NCI-H2196 (cell line): Measurements from ENCODE around the gene SEMA7A.

ENCODE experiments used
- DNase-seq: peaks from one replicate; lab custom pipeline; 2025; ENCODE audit not compliant: unreplicated experiment; lab: John Stamatoyannopoulos, UW

SEMA7A gene

DNA sequence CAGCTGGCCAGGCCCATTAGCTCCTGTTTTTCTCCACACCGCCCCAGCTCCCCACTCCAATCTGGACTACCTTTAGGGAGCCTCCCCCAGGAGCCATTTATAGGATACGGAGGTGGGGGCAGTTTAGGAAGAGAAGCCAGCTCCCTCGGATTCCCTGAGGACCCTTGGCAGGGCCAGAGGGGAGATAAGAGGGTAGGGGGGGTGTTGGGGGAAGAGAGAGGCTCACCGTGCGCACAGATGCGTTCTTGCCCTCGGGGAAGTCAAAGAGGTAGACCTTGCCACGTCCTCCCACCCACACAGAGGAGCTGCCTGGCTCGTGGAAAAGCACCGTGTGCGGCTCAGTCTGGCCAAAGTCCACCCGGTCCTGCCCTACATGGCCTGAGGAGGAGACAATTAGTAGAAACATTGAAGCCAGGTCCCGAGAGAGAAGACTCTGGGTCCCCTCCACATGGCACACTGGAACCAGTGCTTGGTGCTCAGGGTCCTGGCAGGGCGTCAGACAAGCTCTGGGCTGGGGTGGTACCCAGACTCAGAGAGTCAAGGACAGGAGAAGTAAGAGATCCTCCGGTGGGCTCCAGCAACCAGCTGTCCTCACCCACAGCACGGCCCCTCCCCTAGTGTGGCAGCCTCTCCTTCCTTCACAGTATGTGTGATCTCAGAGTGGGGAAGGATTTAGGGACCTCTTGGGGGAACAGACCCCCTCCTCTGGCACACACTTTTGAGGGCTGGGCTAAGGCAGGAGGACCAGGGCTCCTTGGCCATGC is 15.0 kb downstream of the SEMA7A start:
- DNase-seq, result no peak

GRCh38 chr15:74417670-74418069 is 16.1 kb downstream of the SEMA7A start:
- no peak for DNase-seq

DNA sequence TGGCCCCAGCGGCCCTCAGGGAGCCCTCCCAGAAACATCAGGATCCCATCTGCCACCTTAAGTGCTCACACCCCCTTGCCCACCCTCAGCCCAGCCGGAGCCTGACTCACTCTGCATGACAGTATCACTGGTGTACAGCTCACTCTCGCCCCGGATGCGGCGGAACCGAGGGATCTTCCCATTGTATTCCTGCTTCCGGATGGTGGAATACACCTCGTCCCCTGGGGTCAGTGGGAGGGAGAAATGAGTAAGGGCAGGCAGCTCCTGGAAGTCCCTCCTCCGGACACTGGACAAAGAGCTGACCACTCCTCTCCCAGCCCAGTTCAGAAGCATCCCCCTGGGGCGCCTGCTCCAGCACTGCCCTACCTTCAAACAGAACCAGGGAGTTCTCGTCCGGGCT is 16.5 kb downstream of the SEMA7A start:
- no peak for DNase-seq

GRCh38 chr15:74415966-74416916 is 17.5 kb downstream of the SEMA7A start:
- no peak for DNase-seq

DNA sequence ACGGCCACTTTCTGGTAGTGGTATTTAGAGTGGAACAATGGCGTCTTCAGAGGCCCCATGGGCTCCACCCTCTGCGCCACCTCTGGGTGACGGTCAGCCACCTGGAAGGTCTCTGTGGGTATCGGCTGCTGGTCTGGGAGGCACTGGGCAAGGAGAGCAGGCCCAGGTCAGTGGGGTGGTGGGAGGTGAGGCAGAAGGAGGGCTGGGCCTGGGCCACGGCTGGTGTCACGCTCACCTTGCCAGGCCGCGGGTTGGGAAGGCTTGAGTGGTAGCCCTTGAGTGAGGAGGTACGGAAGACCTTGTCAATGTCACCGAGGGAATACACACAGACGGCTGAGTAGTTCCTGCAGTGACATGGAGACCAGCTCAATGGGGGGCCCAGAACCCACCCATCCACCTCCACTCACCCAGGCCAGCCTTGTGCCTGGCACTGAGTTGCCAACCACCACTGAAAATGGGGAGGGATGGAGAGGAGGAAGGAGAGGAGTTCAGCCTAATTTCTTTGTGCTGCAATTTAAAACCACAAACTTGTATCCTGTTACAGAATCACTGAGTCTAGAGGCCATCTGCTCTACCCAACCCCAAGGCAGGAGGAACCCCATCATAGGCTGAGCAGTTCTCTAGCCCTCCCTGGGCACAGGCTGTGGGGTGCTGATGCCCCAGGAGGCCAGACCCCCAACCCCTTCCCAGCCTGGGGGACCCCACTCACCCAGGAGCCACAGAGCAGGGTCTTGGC is 19.0 kb downstream of the SEMA7A start:
- no peak for DNase-seq

GRCh38 chr15:74414081-74414580 is 19.6 kb downstream of the SEMA7A start:
- DNase-seq, result no peak

- no peak for DNase-seq
These were observed 20.2 kb downstream of the SEMA7A start for GRCh38 chr15:74413350-74414080.

- DNase-seq, result no peak
These were observed 21.6 kb downstream of the SEMA7A start for GRCh38 chr15:74412159-74412558.

DNA sequence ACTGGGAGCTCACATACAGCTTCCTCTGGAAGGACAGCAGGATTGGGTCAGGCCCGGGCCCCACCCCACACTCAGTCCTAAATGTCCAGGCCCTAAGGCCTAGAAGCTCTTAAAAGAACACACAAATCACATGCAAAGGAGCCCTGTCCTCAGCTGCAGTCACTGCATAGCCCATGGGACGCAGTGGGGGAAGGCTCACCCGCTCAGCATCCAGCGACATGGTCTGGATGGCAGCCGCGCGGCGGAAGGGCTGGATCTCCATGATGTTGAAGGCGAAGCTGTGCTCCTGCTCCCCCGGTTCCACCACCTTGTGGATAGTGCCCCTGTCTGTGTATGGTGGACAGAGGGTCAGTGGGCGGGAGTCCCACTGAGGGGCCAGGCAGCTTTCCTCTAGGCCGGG is 22.1 kb downstream of the SEMA7A start:
- DNase-seq, result no peak

DNA sequence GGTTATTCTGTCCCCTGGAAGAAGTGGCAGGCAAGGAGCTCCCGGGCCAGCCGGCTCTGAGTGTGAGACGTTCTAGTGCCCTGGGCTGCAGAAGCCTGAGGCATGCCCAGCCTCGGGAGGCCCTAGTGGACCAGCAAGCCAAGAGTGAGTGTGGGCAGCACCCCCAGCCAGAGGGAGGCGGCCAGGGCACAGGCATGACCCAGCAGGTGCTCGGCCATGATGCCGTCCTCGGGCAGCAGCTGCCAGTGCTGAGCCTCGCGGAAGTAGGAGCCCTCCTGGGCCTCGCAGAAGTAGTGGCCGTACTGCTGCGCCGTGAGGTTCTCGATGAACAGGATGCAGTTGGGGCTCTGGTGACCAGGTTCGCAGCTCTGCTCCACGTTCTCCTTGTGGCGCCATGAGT is 23.3 kb downstream of the SEMA7A start:
- no peak for DNase-seq

GRCh38 chr15:74409225-74409624 is 24.5 kb downstream of the SEMA7A start:
- DNase-seq, result no peak

- DNase-seq, result no peak
These were observed 24.9 kb downstream of the SEMA7A start for GRCh38 chr15:74408815-74409214.

DNA sequence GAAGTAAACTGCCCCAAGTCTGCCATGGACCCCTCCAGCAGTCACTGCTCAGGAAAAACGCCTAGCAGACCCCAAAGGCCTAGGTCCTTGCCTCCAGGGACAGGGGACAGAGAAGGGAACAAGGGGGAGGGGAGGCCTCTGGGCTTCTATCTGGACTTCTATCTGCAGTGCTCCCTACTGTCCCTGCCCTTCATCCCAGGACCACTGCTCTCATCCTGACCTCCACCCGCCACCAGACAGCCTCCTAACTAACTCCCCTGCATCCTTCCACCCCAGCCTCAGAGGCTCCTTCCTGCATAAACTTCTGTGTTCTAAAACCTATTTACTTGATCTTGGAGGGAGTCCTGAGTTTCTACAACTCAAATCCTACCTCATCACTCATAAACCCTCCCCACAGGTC is 25.4 kb downstream of the SEMA7A start:
- DNase-seq, result no peak

- no peak for DNase-seq
These were observed 26.6 kb downstream of the SEMA7A start for GRCh38 chr15:74406992-74407705.

GRCh38 chr15:74406517-74406916 is 27.2 kb downstream of the SEMA7A start:
- no peak for DNase-seq

GRCh38 chr15:74405823-74406222 is 27.9 kb downstream of the SEMA7A start:
- DNase-seq, result no peak

- DNase-seq, result no peak
These were observed 29.7 kb downstream of the SEMA7A start for GRCh38 chr15:74403991-74404563.

DNA sequence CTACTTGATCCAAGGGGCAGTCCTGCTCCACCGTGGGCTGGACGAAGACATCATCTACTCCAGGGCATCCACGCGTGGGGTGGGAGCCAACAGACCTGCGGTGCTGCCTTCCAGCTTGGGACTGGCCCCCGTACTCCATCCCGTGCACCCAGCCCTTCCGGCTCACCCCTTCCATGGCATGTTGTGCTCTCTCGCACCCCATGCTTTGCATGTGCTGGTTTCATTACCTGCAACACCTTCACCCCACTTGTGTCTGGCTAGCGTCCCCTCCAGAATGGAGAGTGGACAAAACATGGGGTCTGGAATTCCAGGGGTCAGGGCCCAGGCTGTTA is 30.2 kb downstream of the SEMA7A start:
- no peak for DNase-seq

DNA sequence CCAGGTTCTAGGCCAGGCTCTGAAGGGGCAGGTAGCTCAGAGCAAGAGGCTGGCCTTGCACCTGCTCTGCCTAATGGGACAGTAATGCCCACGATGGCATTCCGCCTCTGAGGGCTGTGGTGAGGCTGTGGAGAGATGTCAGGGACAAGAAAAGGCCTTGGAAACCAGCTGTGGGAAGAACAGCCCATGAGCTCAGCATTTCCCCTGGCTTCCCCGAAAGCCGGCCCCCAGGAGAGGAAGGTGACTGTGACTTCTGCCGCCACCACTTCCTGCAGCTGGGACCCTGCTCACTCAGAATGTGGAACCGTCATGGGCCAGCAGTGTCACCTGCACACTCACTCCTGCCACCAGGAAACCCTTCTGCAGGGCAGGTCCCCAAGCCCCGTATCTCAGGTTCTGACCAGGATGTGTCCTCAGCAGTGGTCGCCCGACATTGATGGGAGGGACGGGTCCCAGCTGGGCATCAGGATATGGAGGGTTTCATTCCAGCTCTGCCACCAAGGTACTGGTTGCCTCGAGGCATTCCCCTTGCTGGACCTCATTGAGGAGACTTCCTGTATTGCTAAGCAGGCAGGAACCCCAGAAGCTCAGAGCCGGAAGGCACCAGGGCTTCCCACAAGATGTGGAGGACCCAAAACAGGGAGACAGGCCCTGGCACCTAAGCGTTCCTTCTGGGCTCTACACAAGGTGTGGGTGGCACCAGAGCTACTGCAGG is 30.7 kb downstream of the SEMA7A start:
- DNase-seq, result no peak
